Effector CD4-positive, alpha-beta T cell (primary cell): ENCODE measurements around the gene EYA2.

Source experiments
- DNase-seq: peaks from one replicate; pipeline ENCODE4 v3.0.0-alpha.2; 2020

The EYA2 gene

GRCh38 chr20:47013606-47014005 lies 119.0 kb downstream of the EYA2 start:
- no peak for DNase-seq

DNA sequence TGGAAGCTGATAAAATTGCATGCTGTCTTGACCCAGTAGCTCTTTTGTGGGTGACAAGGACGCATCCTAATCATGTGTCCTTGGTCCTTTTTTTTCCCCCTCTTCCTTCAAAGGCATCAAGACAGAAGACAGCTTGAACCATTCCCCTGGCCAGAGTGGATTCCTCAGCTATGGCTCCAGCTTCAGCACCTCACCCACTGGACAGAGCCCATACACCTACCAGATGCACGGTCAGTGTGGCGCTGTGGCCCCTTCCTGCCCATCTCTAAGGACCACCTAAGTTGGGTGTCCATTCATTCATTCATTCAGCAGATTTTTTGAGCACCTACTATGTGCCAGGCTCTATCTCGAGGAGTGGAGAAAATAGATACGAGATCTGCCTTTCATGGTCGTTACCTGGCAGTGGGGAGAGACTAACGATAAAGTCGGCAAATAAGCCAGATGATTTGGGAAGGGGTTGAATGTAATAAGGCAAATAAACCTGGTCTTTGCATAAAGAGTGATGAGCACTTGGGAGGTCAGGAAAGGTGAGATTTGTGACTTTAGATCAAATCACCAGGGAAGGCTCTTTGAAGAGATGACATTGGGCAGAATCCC lies 121.5 kb downstream of the EYA2 start:
- no peak for DNase-seq

GRCh38 chr20:47018381-47018780 lies 123.7 kb downstream of the EYA2 start:
- no peak for DNase-seq

- no peak for DNase-seq
These were observed 124.6 kb downstream of the EYA2 start for GRCh38 chr20:47019121-47019824.

- no peak for DNase-seq
These were observed 125.6 kb downstream of the EYA2 start for GRCh38 chr20:47020231-47020630.

- DNase-seq, result no peak
These were observed 127.2 kb downstream of the EYA2 start for GRCh38 chr20:47021850-47022249.

GRCh38 chr20:47024461-47024937 lies 129.9 kb downstream of the EYA2 start:
- no peak for DNase-seq

GRCh38 chr20:47027042-47027441 lies 132.4 kb downstream of the EYA2 start:
- no peak for DNase-seq

GRCh38 chr20:47027456-47027855 lies 132.8 kb downstream of the EYA2 start:
- no peak for DNase-seq

- no peak for DNase-seq
These were observed 133.8 kb downstream of the EYA2 start for GRCh38 chr20:47028487-47028886.

DNA sequence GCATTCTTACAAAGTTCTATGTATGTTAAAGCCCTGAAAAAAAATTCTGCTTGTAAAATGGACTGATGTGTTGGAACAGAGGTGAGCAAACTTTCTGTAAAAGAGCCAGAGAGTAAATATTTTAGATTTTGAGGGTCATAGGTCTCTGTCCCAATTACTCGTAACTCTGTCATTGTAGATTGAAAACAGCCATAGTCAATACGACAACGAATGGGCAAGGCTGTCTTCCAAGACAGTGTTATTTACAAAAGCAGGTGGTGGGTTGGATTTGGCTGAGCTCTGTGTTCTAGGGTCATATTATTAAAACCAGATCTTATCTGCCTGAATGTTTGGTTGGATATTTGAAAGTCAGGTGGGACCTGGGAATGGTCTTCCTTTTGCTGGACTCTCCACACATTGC lies 135.2 kb downstream of the EYA2 start:
- DNase-seq, result no peak

DNA sequence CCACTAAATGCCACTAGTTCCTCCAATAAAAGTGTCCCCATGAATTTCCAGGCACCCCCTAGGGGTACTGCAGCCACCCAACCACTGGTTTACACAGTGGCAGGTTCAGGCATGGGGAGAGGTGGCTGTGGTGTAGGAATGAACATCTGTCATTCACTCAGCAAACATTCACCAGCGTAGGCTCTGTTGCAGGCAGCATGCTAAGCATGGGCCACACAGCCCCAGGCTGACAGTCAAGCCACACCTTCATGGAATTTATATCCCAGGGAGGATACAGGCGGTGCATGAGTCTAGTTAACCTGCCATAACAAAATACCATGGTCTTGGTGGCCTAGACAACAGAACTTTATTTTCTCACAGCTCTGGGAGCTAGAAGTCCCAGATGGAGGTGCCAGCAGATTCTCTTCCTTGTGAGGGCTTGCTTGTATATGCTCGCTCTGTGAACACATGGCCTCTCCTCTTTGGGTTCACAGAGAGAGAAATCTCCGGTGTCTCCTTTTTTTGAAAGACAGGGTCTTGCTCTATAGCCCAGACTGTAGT lies 135.7 kb downstream of the EYA2 start:
- DNase-seq, result no peak

GRCh38 chr20:47031004-47031403 lies 136.4 kb downstream of the EYA2 start:
- DNase-seq, result no peak

GRCh38 chr20:47031821-47032220 lies 137.2 kb downstream of the EYA2 start:
- no peak for DNase-seq

DNA sequence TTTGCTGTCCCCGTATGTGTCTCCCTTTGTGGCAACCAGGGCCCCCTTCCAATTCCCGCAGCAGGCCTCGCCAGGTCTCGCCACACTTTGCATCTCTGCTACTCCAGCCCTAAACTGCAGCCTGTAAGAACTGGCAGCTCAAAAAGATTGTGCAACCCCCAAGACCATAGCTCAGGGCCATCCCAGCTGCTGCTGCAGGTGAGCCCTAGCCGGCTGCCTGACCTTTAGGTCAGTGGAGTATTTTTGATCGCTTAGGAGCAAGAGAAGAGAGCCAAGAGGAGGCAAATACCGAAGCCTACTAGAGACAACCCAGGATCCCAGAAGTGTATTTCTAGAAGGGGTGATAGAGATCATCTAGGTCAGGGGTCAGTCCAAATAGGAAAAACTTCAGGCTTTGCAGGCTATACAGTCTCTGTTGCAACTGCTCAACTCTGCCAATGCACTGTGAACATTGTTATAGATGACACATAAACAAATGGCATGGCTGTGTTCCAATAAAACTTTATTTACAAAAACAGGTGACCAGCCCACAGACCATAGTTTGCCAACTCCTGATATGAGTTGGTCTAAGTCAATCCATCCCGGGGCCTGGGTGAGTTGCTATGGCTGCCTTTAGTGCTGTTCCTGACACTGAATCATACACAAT lies 138.4 kb downstream of the EYA2 start:
- DNase-seq, result no peak

- DNase-seq, result no peak
These were observed 139.0 kb downstream of the EYA2 start for GRCh38 chr20:47033665-47034064.

DNA sequence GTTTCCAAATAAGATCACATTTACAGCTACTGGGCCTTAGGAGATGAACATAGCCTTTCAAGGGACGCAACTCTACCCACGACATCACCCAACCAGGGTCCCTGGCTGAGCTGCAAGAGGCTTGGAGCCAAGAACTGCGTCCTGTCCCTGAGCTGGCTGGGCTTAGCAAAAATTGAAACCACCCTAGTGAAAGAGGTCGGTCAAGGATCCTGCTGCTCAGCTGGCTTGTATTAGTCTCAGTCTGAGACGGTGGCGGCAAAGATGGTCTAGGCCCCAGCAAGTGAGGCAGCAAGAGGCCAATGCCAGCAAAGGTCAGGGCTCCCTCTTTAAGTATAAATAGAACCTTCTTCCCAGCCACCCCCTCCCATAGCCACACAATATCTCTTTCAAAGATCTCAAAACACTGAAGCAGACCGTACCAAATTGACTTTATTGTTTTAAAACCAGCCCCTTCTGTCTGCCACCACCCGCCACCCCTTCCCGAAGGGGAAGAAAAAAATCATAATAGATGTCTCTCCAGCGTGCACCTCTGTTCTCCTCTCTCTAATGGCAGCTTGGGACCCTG lies 140.5 kb downstream of the EYA2 start:
- no peak for DNase-seq

DNA sequence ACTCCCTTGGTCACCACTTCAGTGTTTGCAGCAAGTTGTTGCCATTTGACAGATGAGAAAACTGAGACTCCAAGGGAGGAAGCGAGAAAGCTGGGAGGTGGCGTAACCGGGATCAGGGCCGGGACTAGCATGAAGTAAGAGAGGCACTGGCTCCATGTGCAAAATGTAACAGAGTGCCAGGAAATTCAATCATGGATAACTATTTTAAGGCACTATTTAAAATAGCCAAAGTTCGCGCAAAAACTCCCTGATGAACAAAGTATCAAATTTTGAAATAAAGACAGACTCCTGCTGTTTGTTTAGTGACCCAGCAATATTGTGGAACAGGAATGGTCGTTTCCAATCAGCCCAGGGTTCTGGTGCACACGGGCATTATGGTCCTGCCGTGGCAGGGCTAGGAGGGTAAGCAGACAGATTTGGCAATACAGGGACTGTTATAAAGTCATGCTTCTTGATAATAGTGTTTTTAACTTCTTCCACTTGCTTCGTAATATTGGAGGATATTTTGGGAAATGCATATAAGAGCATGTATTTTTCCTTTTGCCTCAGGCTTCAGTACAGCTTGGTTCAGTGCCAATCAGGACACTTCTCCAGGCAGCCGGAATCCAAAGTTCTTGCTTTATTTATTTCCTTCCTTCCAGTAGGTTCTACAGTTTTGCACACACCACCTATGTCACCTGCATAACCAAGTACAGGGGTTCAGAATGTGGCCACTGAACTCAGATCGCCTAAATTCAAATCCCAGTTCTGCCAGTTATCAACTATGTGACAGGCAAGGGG lies 141.6 kb downstream of the EYA2 start:
- DNase-seq, result no peak

- DNase-seq, result no peak
These were observed 144.2 kb downstream of the EYA2 start for GRCh38 chr20:47038566-47039560.

DNA sequence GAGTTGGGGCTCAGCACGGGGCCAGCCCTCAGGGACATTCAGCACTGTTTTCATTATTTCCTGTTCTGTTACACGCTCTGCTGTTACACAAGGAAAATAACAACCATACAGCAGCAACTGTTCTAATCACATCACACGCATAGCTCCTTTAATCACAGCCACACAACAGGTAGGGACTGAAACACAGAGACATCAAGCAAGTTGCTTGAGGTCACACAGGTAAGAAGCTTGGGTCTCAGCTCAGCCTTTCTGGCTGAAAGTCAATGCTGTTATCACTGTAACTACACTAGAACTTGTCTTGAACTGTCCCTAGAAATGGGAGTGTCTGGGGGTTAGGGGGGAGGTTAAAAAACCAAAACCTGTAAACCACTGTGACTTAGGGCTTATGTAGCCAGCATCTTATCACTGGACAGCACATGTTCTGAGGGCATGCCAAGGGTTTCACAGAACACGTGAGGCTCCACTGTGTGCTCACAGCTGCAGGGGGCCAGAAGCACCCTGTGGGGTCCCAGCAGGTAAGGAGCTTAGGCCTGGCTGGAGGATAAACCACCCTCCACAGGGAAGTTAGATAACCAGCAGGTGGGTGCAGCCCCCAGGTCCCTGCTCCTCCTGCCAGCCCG lies 146.0 kb downstream of the EYA2 start:
- no peak for DNase-seq

GRCh38 chr20:47041396-47041899 lies 146.8 kb downstream of the EYA2 start:
- DNase-seq, result no peak
